Measurements from ENCODE around the gene KCNJ18.
"Not testable (repeated sequence)": the region's sequence is repeated elsewhere in the genome, so short reads cannot be mapped to it uniquely, and the experiment has no call there.

Gene KCNJ18

GRCh38 chr17:21740836-21741235 is 48.5 kb downstream of the KCNJ18 start:
- not testable (repeated sequence) for H3K9me3 ChIP-seq (replicated peaks in 1 of 2; ENCODE audit: control insufficient read depth in 2 of 2, insufficient read depth in 1 of 2, low read depth in 1 of 2, low read length in 2 of 2); H3K9ac ChIP-seq (ENCODE audit: low read depth, low read length, poor library complexity); H4K91ac ChIP-seq (ENCODE audit: low read depth, low read length, poor library complexity); H3K27ac ChIP-seq (replicated peaks; ENCODE audit: low read length); H3K27me3 ChIP-seq (ENCODE audit: control insufficient read depth in 3 of 3, insufficient read depth in 3 of 3, low read depth in 1 of 3, low read length in 3 of 3); H3K36me3 ChIP-seq (replicated peaks in 1 of 2; ENCODE audit: control insufficient read depth in 2 of 2, insufficient read depth in 2 of 2, low read length in 2 of 2); H3K14ac ChIP-seq (ENCODE audit: low read length); H2AFZ ChIP-seq (ENCODE audit: low read length); H2BK15ac ChIP-seq (ENCODE audit: low read length); H2BK5ac ChIP-seq (ENCODE audit: low read length); H3K4ac ChIP-seq (ENCODE audit: low read length); H3K4me2 ChIP-seq (ENCODE audit: insufficient read depth, low read length, poor library complexity, severe bottlenecking); H3K4me3 ChIP-seq (ENCODE audit: low read length in 2 of 2); H4K8ac ChIP-seq (ENCODE audit: low read depth, low read length); H2AK5ac ChIP-seq (ENCODE audit: low read depth, low read length); H3K79me1 ChIP-seq (ENCODE audit: low read depth, low read length); H3K23ac ChIP-seq (ENCODE audit: low read depth, low read length, poor library complexity); H3K18ac ChIP-seq (ENCODE audit: low read length); H2BK12ac ChIP-seq (ENCODE audit: low read length); H3K4me1 ChIP-seq (ENCODE audit: control insufficient read depth in 2 of 2, insufficient read depth in 1 of 2, low read depth in 1 of 2, low read length in 2 of 2); H2BK120ac ChIP-seq (ENCODE audit: low read depth, low read length); DNase-seq (ENCODE audit: low spot score)
- no CpG with 5 or more reads among the region's 7 CpGs for WGBS, 2 donors (ENCODE audit: extremely low coverage in 2 of 2, insufficient read length in 2 of 2, insufficient replicate concordance in 1 of 2)

- H3K4me1 ChIP-seq (ENCODE audit: control insufficient read depth in 2 of 2, insufficient read depth in 1 of 2, low read depth in 1 of 2, low read length in 2 of 2): not testable (repeated sequence)
Observed at GRCh38 chr17:21741520-21741919, 49.2 kb downstream of the KCNJ18 start.

GRCh38 chr17:21742326-21742725 is 50.0 kb downstream of the KCNJ18 start:
- H3K14ac ChIP-seq (ENCODE audit: low read length): no peak overlapping the region

More at GRCh38 chr17:21741520-21741919, 49.2 kb downstream of the KCNJ18 start:
- not testable (repeated sequence) for H3K4ac ChIP-seq (ENCODE audit: low read length); H3K4me3 ChIP-seq (ENCODE audit: low read length in 2 of 2); H3K27ac ChIP-seq (replicated peaks; ENCODE audit: low read length); H3K9ac ChIP-seq (ENCODE audit: low read depth, low read length, poor library complexity); H3K18ac ChIP-seq (ENCODE audit: low read length); H2BK5ac ChIP-seq (ENCODE audit: low read length); H4K8ac ChIP-seq (ENCODE audit: low read depth, low read length); H2BK15ac ChIP-seq (ENCODE audit: low read length); H2AK5ac ChIP-seq (ENCODE audit: low read depth, low read length); DNase-seq (ENCODE audit: low spot score); H4K91ac ChIP-seq (ENCODE audit: low read depth, low read length, poor library complexity); H3K23ac ChIP-seq (ENCODE audit: low read depth, low read length, poor library complexity); H2AFZ ChIP-seq (ENCODE audit: low read length); H3K4me2 ChIP-seq (ENCODE audit: insufficient read depth, low read length, poor library complexity, severe bottlenecking); H3K27me3 ChIP-seq (ENCODE audit: control insufficient read depth in 3 of 3, insufficient read depth in 3 of 3, low read depth in 1 of 3, low read length in 3 of 3); H3K14ac ChIP-seq (ENCODE audit: low read length); H3K36me3 ChIP-seq (replicated peaks in 1 of 2; ENCODE audit: control insufficient read depth in 2 of 2, insufficient read depth in 2 of 2, low read length in 2 of 2); H2BK120ac ChIP-seq (ENCODE audit: low read depth, low read length); H3K9me3 ChIP-seq (replicated peaks in 1 of 2; ENCODE audit: control insufficient read depth in 2 of 2, insufficient read depth in 1 of 2, low read depth in 1 of 2, low read length in 2 of 2); H3K79me1 ChIP-seq (ENCODE audit: low read depth, low read length); H2BK12ac ChIP-seq (ENCODE audit: low read length)
- no CpG with 5 or more reads among the region's 6 CpGs for WGBS, 2 donors (ENCODE audit: extremely low coverage in 2 of 2, insufficient read length in 2 of 2, insufficient replicate concordance in 1 of 2)

DNA sequence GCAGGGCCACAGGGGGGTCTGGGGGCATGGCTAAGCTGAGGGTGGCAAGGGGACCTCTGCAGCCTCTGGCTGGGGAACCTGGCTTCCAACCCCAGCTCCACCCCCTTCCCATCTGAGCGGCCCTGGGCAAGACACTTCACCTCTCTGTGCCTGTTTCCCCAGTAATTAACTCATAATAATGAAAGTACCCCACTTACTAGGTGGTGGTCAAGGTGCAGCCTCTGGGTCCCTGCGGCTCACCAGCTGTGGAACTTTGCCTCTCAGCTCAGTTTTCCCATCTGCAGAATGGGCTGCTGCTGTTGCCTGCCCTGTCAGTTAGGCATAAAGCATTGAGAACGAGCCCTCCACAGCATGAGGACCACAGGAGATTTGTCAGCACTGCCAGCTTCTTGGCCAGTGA is 51.8 kb downstream of the KCNJ18 start:
- not testable (repeated sequence) for H2BK5ac ChIP-seq (ENCODE audit: low read length); H2AFZ ChIP-seq (ENCODE audit: low read length); H3K27ac ChIP-seq (replicated peaks; ENCODE audit: low read length); H3K36me3 ChIP-seq (replicated peaks in 1 of 2; ENCODE audit: control insufficient read depth in 2 of 2, insufficient read depth in 2 of 2, low read length in 2 of 2); H3K4me3 ChIP-seq (ENCODE audit: low read length in 2 of 2); H3K4me2 ChIP-seq (ENCODE audit: insufficient read depth, low read length, poor library complexity, severe bottlenecking); H3K9ac ChIP-seq (ENCODE audit: low read depth, low read length, poor library complexity); H2AK5ac ChIP-seq (ENCODE audit: low read depth, low read length); H3K23ac ChIP-seq (ENCODE audit: low read depth, low read length, poor library complexity); H2BK120ac ChIP-seq (ENCODE audit: low read depth, low read length); H4K8ac ChIP-seq (ENCODE audit: low read depth, low read length); H2BK12ac ChIP-seq (ENCODE audit: low read length); H4K91ac ChIP-seq (ENCODE audit: low read depth, low read length, poor library complexity); H3K27me3 ChIP-seq (ENCODE audit: control insufficient read depth in 3 of 3, insufficient read depth in 3 of 3, low read depth in 1 of 3, low read length in 3 of 3); H3K79me1 ChIP-seq (ENCODE audit: low read depth, low read length); H3K4me1 ChIP-seq (ENCODE audit: control insufficient read depth in 2 of 2, insufficient read depth in 1 of 2, low read depth in 1 of 2, low read length in 2 of 2); H2BK15ac ChIP-seq (ENCODE audit: low read length); H3K4ac ChIP-seq (ENCODE audit: low read length); H3K14ac ChIP-seq (ENCODE audit: low read length); DNase-seq (ENCODE audit: low spot score); H3K9me3 ChIP-seq (replicated peaks in 1 of 2; ENCODE audit: control insufficient read depth in 2 of 2, insufficient read depth in 1 of 2, low read depth in 1 of 2, low read length in 2 of 2); H3K18ac ChIP-seq (ENCODE audit: low read length)
- WGBS, 2 donors (ENCODE audit: extremely low coverage in 2 of 2, insufficient read length in 2 of 2, insufficient replicate concordance in 1 of 2): no CpG with 5 or more reads among the region's 3 CpGs

More at GRCh38 chr17:21742326-21742725, 50.0 kb downstream of the KCNJ18 start:
- H2BK120ac ChIP-seq (ENCODE audit: low read depth, low read length): no peak overlapping the region
- H2BK12ac ChIP-seq (ENCODE audit: low read length): no peak overlapping the region
- H3K4me1 ChIP-seq (ENCODE audit: control insufficient read depth in 2 of 2, insufficient read depth in 1 of 2, low read depth in 1 of 2, low read length in 2 of 2): no peaks in the 10 kb centered on the region
- no peak overlapping the region for H4K8ac ChIP-seq (ENCODE audit: low read depth, low read length)
- no peak overlapping the region for H3K4ac ChIP-seq (ENCODE audit: low read length)
- no peak overlapping the region for H2AK5ac ChIP-seq (ENCODE audit: low read depth, low read length)
- no peaks in the 10 kb centered on the region for H3K79me1 ChIP-seq (ENCODE audit: low read depth, low read length)
- no peak overlapping the region for H2AFZ ChIP-seq (ENCODE audit: low read length)
- no peak for DNase-seq (ENCODE audit: low spot score)
- H3K23ac ChIP-seq (ENCODE audit: low read depth, low read length, poor library complexity): no peak overlapping the region
- H4K91ac ChIP-seq (ENCODE audit: low read depth, low read length, poor library complexity): no peak overlapping the region
- no peak overlapping the region for H3K9ac ChIP-seq (ENCODE audit: low read depth, low read length, poor library complexity)
- H3K18ac ChIP-seq (ENCODE audit: low read length): no peak overlapping the region
- H2BK15ac ChIP-seq (ENCODE audit: low read length): no peak overlapping the region
- no peak overlapping the region for H2BK5ac ChIP-seq (ENCODE audit: low read length)
- no CpG with 5 or more reads among the region's 13 CpGs for WGBS, 2 donors (ENCODE audit: extremely low coverage in 2 of 2, insufficient read length in 2 of 2, insufficient replicate concordance in 1 of 2)
- H3K9me3 ChIP-seq (replicated peaks in 1 of 2; ENCODE audit: control insufficient read depth in 2 of 2, insufficient read depth in 1 of 2, low read depth in 1 of 2, low read length in 2 of 2): no peaks in the 10 kb centered on the region
- no peak overlapping the region for H3K27ac ChIP-seq (replicated peaks; ENCODE audit: low read length)
- H3K4me2 ChIP-seq (ENCODE audit: insufficient read depth, low read length, poor library complexity, severe bottlenecking): no peak overlapping the region
- no peaks in the 10 kb centered on the region for H3K36me3 ChIP-seq (replicated peaks in 1 of 2; ENCODE audit: control insufficient read depth in 2 of 2, insufficient read depth in 2 of 2, low read length in 2 of 2)
- H3K4me3 ChIP-seq (ENCODE audit: low read length in 2 of 2): no peak overlapping the region
- no peaks in the 10 kb centered on the region for H3K27me3 ChIP-seq (ENCODE audit: control insufficient read depth in 3 of 3, insufficient read depth in 3 of 3, low read depth in 1 of 3, low read length in 3 of 3)
